ENCODE data around the gene KIAA1614.
A peak's percentile ranks its signal among the peaks of the same experiment; 100 is the strongest.

KIAA1614 gene

DNA sequence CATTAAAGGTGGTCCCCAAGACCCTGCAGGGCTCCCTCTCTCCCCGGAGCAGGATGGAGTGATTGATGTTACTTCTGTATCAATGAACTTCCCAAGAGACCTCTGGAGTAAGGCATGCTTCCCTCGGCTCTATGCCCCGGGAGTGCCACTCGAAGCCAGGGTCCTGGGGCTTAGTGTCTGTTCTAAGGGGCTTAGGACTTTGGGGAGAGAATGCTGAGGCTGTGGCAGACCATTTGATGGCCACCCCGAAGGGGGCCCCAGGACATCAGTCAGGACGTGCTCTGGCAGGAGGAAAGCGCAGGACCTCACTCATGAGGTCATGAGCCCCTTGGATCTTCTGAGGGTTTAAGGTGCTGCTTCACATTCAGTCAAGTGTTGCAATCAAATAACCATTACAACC lies 7.5 kb downstream of the KIAA1614 start:
- Histone ChIP-seq H3K56ac (ENCODE audit: low read length) (no peak overlapping the region), H3K9ac (ENCODE audit: low read length) (no peak overlapping the region), H3K79me1 (ENCODE audit: low read length) (no peaks in the 10 kb centered on the region), H3K27me3 (ENCODE audit: insufficient read depth, low read length, poor library complexity) (no peaks in the 10 kb centered on the region), H2BK5ac (ENCODE audit: low read length) (no peak overlapping the region), H2BK15ac (replicated peaks; ENCODE audit: low read depth) (no peak overlapping the region), H4K8ac (ENCODE audit: low read depth, low read length) (no peak overlapping the region), H2AK5ac (ENCODE audit: low read length) (no peak overlapping the region), H3K4me3 (ENCODE audit: low read length) (no peak overlapping the region), H3K79me2 (ENCODE audit: control insufficient read depth, insufficient read depth, low read length) (no peaks in the 10 kb centered on the region), H3K23ac (ENCODE audit: low read length) (no peak overlapping the region), H3K36me3 (ENCODE audit: control insufficient read depth, insufficient read depth, low read length) (no peaks in the 10 kb centered on the region), H4K5ac (ENCODE audit: low read length) (no peak overlapping the region), H3K18ac (ENCODE audit: low read length) (no peak overlapping the region), H2BK120ac (ENCODE audit: low read depth, low read length) (no peak overlapping the region), H3K4me1 (ENCODE audit: control insufficient read depth, low read depth, low read length) (peaks cover 23% of the 10 kb centered on the region), H3K4me2 (ENCODE audit: low read length) (no peak overlapping the region), H3K4ac (ENCODE audit: low read depth, low read length) (no peak overlapping the region), H3K27ac (ENCODE audit: low read depth, low read length) (no peak overlapping the region)
- DNase-seq, result no peak
- WGBS (ENCODE audit: extremely low coverage, insufficient coverage, low lambda C conversion rate), result no CpG with 5 or more reads among the region's 7 CpGs

DNA sequence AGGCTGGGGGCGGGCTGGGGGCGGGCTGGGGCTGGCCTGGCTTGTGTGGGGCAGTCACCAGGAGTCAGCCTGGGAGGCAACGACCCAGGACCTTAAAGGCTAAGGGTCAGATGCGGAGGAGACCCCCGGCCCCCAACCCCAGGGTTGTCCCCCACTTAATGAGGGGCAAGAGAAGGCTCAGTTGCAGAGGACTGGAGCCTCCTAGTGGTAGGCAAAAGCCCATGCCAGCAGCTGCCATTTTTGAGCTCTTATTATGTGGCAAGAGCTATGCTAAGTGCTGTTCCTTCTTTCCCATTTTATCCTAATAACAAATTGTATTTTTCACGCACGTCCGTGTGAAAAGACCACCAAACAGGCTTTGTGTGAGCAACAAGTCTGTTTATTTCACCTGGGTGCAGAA lies 8.0 kb downstream of the KIAA1614 start:
- Histone ChIP-seq H3K79me1 (ENCODE audit: low read length) (no peaks in the 10 kb centered on the region), H3K4me1 (ENCODE audit: control insufficient read depth, low read depth, low read length) (peaks cover 23% of the 10 kb centered on the region), H4K8ac (ENCODE audit: low read depth, low read length) (no peak overlapping the region), H3K56ac (ENCODE audit: low read length) (no peak overlapping the region), H3K9ac (ENCODE audit: low read length) (no peak overlapping the region), H3K18ac (ENCODE audit: low read length) (no peak overlapping the region), H3K79me2 (ENCODE audit: control insufficient read depth, insufficient read depth, low read length) (no peaks in the 10 kb centered on the region), H3K27me3 (ENCODE audit: insufficient read depth, low read length, poor library complexity) (no peaks in the 10 kb centered on the region), H2BK120ac (ENCODE audit: low read depth, low read length) (no peak overlapping the region), H3K4me2 (ENCODE audit: low read length) (no peak overlapping the region), H2AK5ac (ENCODE audit: low read length) (no peak overlapping the region), H3K23ac (ENCODE audit: low read length) (no peak overlapping the region), H3K27ac (ENCODE audit: low read depth, low read length) (no peak overlapping the region), H3K4me3 (ENCODE audit: low read length) (no peak overlapping the region), H4K5ac (ENCODE audit: low read length) (no peak overlapping the region), H2BK15ac (replicated peaks; ENCODE audit: low read depth) (no peak overlapping the region), H2BK5ac (ENCODE audit: low read length) (no peak overlapping the region), H3K36me3 (ENCODE audit: control insufficient read depth, insufficient read depth, low read length) (no peaks in the 10 kb centered on the region), H3K4ac (ENCODE audit: low read depth, low read length) (no peak overlapping the region)
- no peak for DNase-seq
- WGBS (ENCODE audit: extremely low coverage, insufficient coverage, low lambda C conversion rate), result no CpG with 5 or more reads among the region's 8 CpGs

DNA sequence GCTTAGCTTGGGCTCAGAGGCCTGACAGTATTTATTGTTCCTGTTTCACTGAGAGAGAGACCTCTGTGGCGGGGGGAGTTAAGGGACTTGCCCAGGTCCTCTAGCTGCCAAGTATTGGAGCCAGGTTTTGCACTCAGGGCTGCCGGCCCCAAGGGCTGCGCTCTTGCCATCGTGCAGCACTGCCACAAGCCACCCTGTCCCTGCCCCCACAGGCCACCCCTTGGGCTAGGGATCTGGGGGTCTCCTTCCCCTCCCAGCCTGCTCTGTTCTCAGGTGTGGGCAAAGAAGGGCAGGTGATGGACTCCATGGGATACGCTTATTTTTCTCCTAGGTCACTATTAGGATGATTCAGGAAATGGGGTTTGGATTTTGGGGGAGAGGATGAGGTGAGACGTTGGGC lies 8.7 kb downstream of the KIAA1614 start:
- no CpG with 5 or more reads among the region's 6 CpGs for whole genome bisulfite sequencing (ENCODE audit: extremely low coverage, insufficient coverage, low lambda C conversion rate)
- peaks cover 29% of the 10 kb centered on the region for H3K4me1 ChIP-seq (ENCODE audit: control insufficient read depth, low read depth, low read length)

DNA sequence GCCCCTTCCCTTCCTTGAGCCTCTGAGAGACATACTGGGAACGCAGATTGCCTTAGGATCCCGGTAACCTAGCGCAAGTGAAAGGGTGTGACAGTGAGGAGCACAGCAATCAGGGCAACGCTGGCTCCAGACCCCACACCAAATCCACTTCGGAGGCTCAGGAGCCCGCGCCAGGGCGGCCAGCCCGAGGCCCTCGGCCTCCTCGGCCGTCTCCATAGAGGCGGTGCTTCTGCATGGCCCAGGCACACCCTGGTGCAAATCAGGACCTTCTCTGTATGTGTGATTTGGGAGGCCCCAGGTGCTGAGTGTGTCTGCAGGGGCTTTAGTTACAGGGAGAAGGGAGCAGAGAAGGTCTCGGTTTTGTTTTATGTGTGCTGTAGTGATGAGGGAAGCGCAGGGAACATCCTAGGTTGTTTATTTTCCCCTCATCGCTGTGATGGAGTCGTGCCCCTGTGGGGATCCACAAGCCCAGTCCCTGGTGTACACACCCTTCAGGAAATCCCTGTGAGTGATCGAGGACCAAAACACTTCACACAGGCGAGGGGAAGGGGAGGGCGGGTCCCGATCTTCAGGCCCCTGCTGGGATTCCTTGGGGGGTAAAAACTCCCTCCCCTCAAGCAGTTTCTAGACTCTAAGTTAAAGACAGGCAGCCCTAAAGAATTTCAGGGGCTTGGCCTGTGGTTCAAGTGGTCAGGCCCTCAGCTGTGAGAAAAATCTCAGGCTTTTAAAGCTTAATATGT lies 9.4 kb downstream of the KIAA1614 start:
- H3K27ac ChIP-seq (ENCODE audit: low read depth, low read length), result peak overlapping the region; percentile 37
- H3K4me2 ChIP-seq (ENCODE audit: low read length), result no peak overlapping the region
- H2BK120ac ChIP-seq (ENCODE audit: low read depth, low read length), result no peak overlapping the region
- no peak overlapping the region for H4K5ac ChIP-seq (ENCODE audit: low read length)
- no peak overlapping the region for H4K8ac ChIP-seq (ENCODE audit: low read depth, low read length)
- DNase-seq, result no peak
- no peak overlapping the region for H2BK15ac ChIP-seq (replicated peaks; ENCODE audit: low read depth)
- H3K23ac ChIP-seq (ENCODE audit: low read length), result no peak overlapping the region
- peak overlapping the region; percentile 46 for H3K4ac ChIP-seq (ENCODE audit: low read depth, low read length)
- H3K9ac ChIP-seq (ENCODE audit: low read length), result peak overlapping the region; percentile 40
- H3K18ac ChIP-seq (ENCODE audit: low read length), result peak overlapping the region; percentile 4
- no peak overlapping the region for H2AK5ac ChIP-seq (ENCODE audit: low read length)
- H3K36me3 ChIP-seq (ENCODE audit: control insufficient read depth, insufficient read depth, low read length), result no peaks in the 10 kb centered on the region
- H3K4me1 ChIP-seq (ENCODE audit: control insufficient read depth, low read depth, low read length), result peaks cover 29% of the 10 kb centered on the region
- no peak overlapping the region for H3K4me3 ChIP-seq (ENCODE audit: low read length)
- peak overlapping the region; percentile 78 for H3K56ac ChIP-seq (ENCODE audit: low read length)
- H3K79me1 ChIP-seq (ENCODE audit: low read length), result no peaks in the 10 kb centered on the region
- no peaks in the 10 kb centered on the region for H3K27me3 ChIP-seq (ENCODE audit: insufficient read depth, low read length, poor library complexity)
- H2BK5ac ChIP-seq (ENCODE audit: low read length), result no peak overlapping the region
- WGBS (ENCODE audit: extremely low coverage, insufficient coverage, low lambda C conversion rate), result no CpG with 5 or more reads among the region's 21 CpGs
- no peaks in the 10 kb centered on the region for H3K79me2 ChIP-seq (ENCODE audit: control insufficient read depth, insufficient read depth, low read length)

More for the DNA sequence above, 8.7 kb downstream of the KIAA1614 start:
- Histone ChIP-seq H3K79me2 (ENCODE audit: control insufficient read depth, insufficient read depth, low read length) (no peaks in the 10 kb centered on the region), H4K8ac (ENCODE audit: low read depth, low read length) (no peak overlapping the region), H3K23ac (ENCODE audit: low read length) (no peak overlapping the region), H3K4me3 (ENCODE audit: low read length) (no peak overlapping the region), H3K56ac (ENCODE audit: low read length) (peak overlapping the region; percentile 22), H3K4me2 (ENCODE audit: low read length) (no peak overlapping the region), H3K36me3 (ENCODE audit: control insufficient read depth, insufficient read depth, low read length) (no peaks in the 10 kb centered on the region), H3K4ac (ENCODE audit: low read depth, low read length) (peak overlapping the region; percentile 46), H2AK5ac (ENCODE audit: low read length) (no peak overlapping the region), H3K18ac (ENCODE audit: low read length) (no peak overlapping the region), H3K9ac (ENCODE audit: low read length) (no peak overlapping the region), H3K27ac (ENCODE audit: low read depth, low read length) (no peak overlapping the region), H2BK15ac (replicated peaks; ENCODE audit: low read depth) (no peak overlapping the region), H2BK5ac (ENCODE audit: low read length) (no peak overlapping the region), H4K5ac (ENCODE audit: low read length) (no peak overlapping the region), H3K27me3 (ENCODE audit: insufficient read depth, low read length, poor library complexity) (no peaks in the 10 kb centered on the region), H3K79me1 (ENCODE audit: low read length) (no peaks in the 10 kb centered on the region), H2BK120ac (ENCODE audit: low read depth, low read length) (no peak overlapping the region)
- no peak for DNase-seq

DNA sequence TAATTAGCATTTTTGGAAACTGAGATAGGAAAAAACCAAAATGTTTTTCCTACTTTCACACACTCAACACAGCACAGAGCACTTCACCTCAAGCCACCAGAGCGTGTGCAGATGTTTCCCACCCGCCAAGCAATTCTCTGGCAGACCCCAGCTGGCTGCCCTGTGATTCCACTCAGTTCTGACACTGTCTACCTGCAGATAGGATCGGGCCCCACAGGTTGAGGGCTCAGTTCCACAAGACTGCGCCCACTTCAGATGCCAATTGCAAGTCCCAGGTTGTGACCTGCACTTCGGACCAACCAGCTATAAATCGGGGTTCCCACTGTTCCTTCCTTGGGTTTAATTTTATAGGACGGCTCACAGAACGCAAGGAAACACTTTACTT lies 9.9 kb downstream of the KIAA1614 start:
- WGBS (ENCODE audit: extremely low coverage, insufficient coverage, low lambda C conversion rate), result no CpG with 5 or more reads among the region's 8 CpGs
- peak overlapping the region; percentile 27 for H3K27ac ChIP-seq (ENCODE audit: low read depth, low read length)
- H3K18ac ChIP-seq (ENCODE audit: low read length), result peak overlapping the region; percentile 30

More for the DNA sequence above, 9.9 kb downstream of the KIAA1614 start:
- H3K36me3 ChIP-seq (ENCODE audit: control insufficient read depth, insufficient read depth, low read length), result no peaks in the 10 kb centered on the region
- H3K9ac ChIP-seq (ENCODE audit: low read length), result peak overlapping the region; percentile 19
- H3K56ac ChIP-seq (ENCODE audit: low read length), result peak overlapping the region; percentile 28
- no peak overlapping the region for H3K23ac ChIP-seq (ENCODE audit: low read length)
- no peak overlapping the region for H2BK120ac ChIP-seq (ENCODE audit: low read depth, low read length)
- H3K27me3 ChIP-seq (ENCODE audit: insufficient read depth, low read length, poor library complexity), result no peaks in the 10 kb centered on the region
- no peaks in the 10 kb centered on the region for H3K79me2 ChIP-seq (ENCODE audit: control insufficient read depth, insufficient read depth, low read length)
- no peak overlapping the region for H4K5ac ChIP-seq (ENCODE audit: low read length)
- H3K4me3 ChIP-seq (ENCODE audit: low read length), result no peak overlapping the region
- no peak overlapping the region for H4K8ac ChIP-seq (ENCODE audit: low read depth, low read length)
- H2BK15ac ChIP-seq (replicated peaks; ENCODE audit: low read depth), result no peak overlapping the region
- DNase-seq, result no peak
- H3K4me2 ChIP-seq (ENCODE audit: low read length), result no peak overlapping the region
- peak overlapping the region; percentile 58 for H3K4ac ChIP-seq (ENCODE audit: low read depth, low read length)
- H3K79me1 ChIP-seq (ENCODE audit: low read length), result no peaks in the 10 kb centered on the region
- H2AK5ac ChIP-seq (ENCODE audit: low read length), result no peak overlapping the region
- peaks cover 29% of the 10 kb centered on the region for H3K4me1 ChIP-seq (ENCODE audit: control insufficient read depth, low read depth, low read length)
- H2BK5ac ChIP-seq (ENCODE audit: low read length), result peak overlapping the region; percentile 5
